Mesendoderm (in vitro differentiated cells): ENCODE data around the gene ORAI3. TPM values are rescaled to one million over a fixed set of nuclear protein-coding genes. Genes with fewer than 3 reads are reported as not detected.

ENCODE experiments used
- DNase-seq: peaks from one replicate; pipeline ENCODE4 v3.0.0; 2013
- H2AK5ac ChIP-seq: 2 replicates; pipeline ENCODE4 v1.6.1; 2013; ENCODE audit warnings: low read length, inconsistent platforms
- H2BK120ac ChIP-seq: 2 replicates; pipeline ENCODE4 v1.6.1; 2013; ENCODE audit warnings: low read depth, mild to moderate bottlenecking, low read length, moderate library complexity, mixed read lengths
- H2BK15ac ChIP-seq: replicated peaks from 2 replicates; pipeline ENCODE4 v1.6.1; 2013; ENCODE audit warnings: low read depth, mild to moderate bottlenecking, moderate library complexity
- H2BK5ac ChIP-seq: 2 replicates; pipeline ENCODE4 v1.6.1; 2013; ENCODE audit warnings: low read length, inconsistent platforms
- H3K18ac ChIP-seq: 2 replicates; pipeline ENCODE4 v1.6.1; 2013; ENCODE audit warnings: mild to moderate bottlenecking, low read length, mixed read lengths
- H3K23ac ChIP-seq: one replicate; pipeline ENCODE4 v1.6.1; 2013; ENCODE audit warnings: low read length
- H3K27ac ChIP-seq: 2 replicates; pipeline ENCODE4 v1.5.1; 2013; ENCODE audit warnings: low read depth, mild to moderate bottlenecking, inconsistent platforms, low read length, moderate library complexity
- H3K27me3 ChIP-seq: 2 replicates; pipeline ENCODE4 v1.6.1; 2013; ENCODE audit warnings: low read length, control low read depth, mild to moderate bottlenecking, inconsistent platforms; ENCODE audit not compliant: insufficient read depth, poor library complexity
- H3K36me3 ChIP-seq: 2 replicates; pipeline ENCODE4 v1.6.1; 2013; ENCODE audit warnings: low read length, inconsistent platforms; ENCODE audit not compliant: control insufficient read depth, insufficient read depth
- H3K4ac ChIP-seq: one replicate; pipeline ENCODE4 v1.6.1; 2013; ENCODE audit warnings: low read depth, mild to moderate bottlenecking, low read length, moderate library complexity
- H3K4me1 ChIP-seq: 2 replicates; pipeline ENCODE4 v1.6.1; 2013; ENCODE audit warnings: low read depth, low read length, inconsistent platforms; ENCODE audit not compliant: control insufficient read depth
- H3K4me2 ChIP-seq: 2 replicates; pipeline ENCODE4 v1.6.1; 2013; ENCODE audit warnings: low read length
- H3K4me3 ChIP-seq: 2 replicates; pipeline ENCODE4 v1.5.1; 2013; ENCODE audit warnings: mild to moderate bottlenecking, low read length
- H3K56ac ChIP-seq: one replicate; pipeline ENCODE4 v1.6.1; 2013; ENCODE audit warnings: low read length
- H3K79me1 ChIP-seq: 2 replicates; pipeline ENCODE4 v1.6.1; 2013; ENCODE audit warnings: low read length, inconsistent platforms
- H3K79me2 ChIP-seq: 2 replicates; pipeline ENCODE4 v1.6.1; 2013; ENCODE audit warnings: mild to moderate bottlenecking, low read length; ENCODE audit not compliant: control insufficient read depth, insufficient read depth
- H3K9ac ChIP-seq: 2 replicates; pipeline ENCODE4 v1.6.1; 2013; ENCODE audit warnings: low read length, inconsistent platforms
- H4K5ac ChIP-seq: one replicate; pipeline ENCODE4 v1.6.1; 2013; ENCODE audit warnings: low read length
- H4K8ac ChIP-seq: one replicate; pipeline ENCODE4 v1.6.1; 2013; ENCODE audit warnings: low read depth, mild to moderate bottlenecking, control low read depth, low read length, moderate library complexity
- WGBS: extraction: QIAGEN DNeasy Blood & Tissue Kit; methylation state at CpG from one replicate; pipeline ENCODE4 v1.1.7; 2013; ENCODE audit warnings: low lambda C conversion rate, missing lambda C conversion rate; ENCODE audit not compliant: insufficient coverage; ENCODE audit errors: extremely low coverage; 5-methylcytosine and 5-hydroxymethylcytosine counted together
- small RNA-seq: library from polyadenylated mRNA; stranded (forward); fragments of <200 nt; extraction: miRNeasy Mini kit (QIAGEN cat#:217004); gene quantifications from one replicate; pipeline ENCODE3, GENCODE V24; 2013; ENCODE audit not compliant: insufficient read depth

Gene ORAI3

GRCh38 chr16:31002862-31003341, 54.0 kb downstream of the ORAI3 start:
- no peak for DNase-seq
- Histone ChIP-seq H3K79me2 (no peaks in the 10 kb centered on the region), H4K8ac (no peak overlapping the region), H3K18ac (no peak overlapping the region), H3K9ac (no peak overlapping the region), H3K23ac (no peak overlapping the region), H2BK5ac (no peak overlapping the region), H3K4me2 (no peak overlapping the region), H3K56ac (no peak overlapping the region), H3K27ac (no peak overlapping the region), H3K27me3 (no peaks in the 10 kb centered on the region), H2BK120ac (no peak overlapping the region), H3K79me1 (no peaks in the 10 kb centered on the region), H3K36me3 (no peaks in the 10 kb centered on the region), H3K4me3 (no peak overlapping the region), H3K4ac (no peak overlapping the region), H2BK15ac (no peak overlapping the region), H2AK5ac (no peak overlapping the region), H3K4me1 (peaks cover under 1% of the 10 kb centered on the region), H4K5ac (no peak overlapping the region)
- no CpG with 5 or more reads among the region's 9 CpGs for WGBS

GRCh38 chr16:31003744-31004143, 54.9 kb downstream of the ORAI3 start:
- H2BK120ac ChIP-seq = no peak overlapping the region
- no peak overlapping the region for H3K4ac ChIP-seq
- H2BK5ac ChIP-seq = no peak overlapping the region
- no peak overlapping the region for H3K18ac ChIP-seq
- no peaks in the 10 kb centered on the region for H3K36me3 ChIP-seq
- H3K23ac ChIP-seq = no peak overlapping the region
- H3K4me2 ChIP-seq = no peak overlapping the region
- WGBS = no CpG with 5 or more reads among the region's 6 CpGs
- no peaks in the 10 kb centered on the region for H3K79me2 ChIP-seq
- H2AK5ac ChIP-seq = no peak overlapping the region
- no peak for DNase-seq
- no peak overlapping the region for H3K9ac ChIP-seq
- no peaks in the 10 kb centered on the region for H3K4me1 ChIP-seq
- H3K79me1 ChIP-seq = no peaks in the 10 kb centered on the region
- no peak overlapping the region for H3K4me3 ChIP-seq
- no peak overlapping the region for H3K56ac ChIP-seq
- H2BK15ac ChIP-seq = no peak overlapping the region
- no peak overlapping the region for H4K8ac ChIP-seq
- no peaks in the 10 kb centered on the region for H3K27me3 ChIP-seq
- H4K5ac ChIP-seq = no peak overlapping the region
- H3K27ac ChIP-seq = no peak overlapping the region

Small RNA genes within 50 kb of the gene (small RNA-seq; reads per million reads assigned to genes)
- gene AC135048.1 = not detected
